Lower leg skin (tissue), 3 donors: ENCODE measurements around the gene VRK3.

ENCODE experiments used
- POLR2A ChIP-seq, 2 donors: fragments of 450-650 bp; IDR thresholded peaks; one replicate each; pipeline ENCODE4 v1.6.1; 2016 to 2017; ENCODE audit warnings: antibody characterized with exemption in 2 of 2, mild to moderate bottlenecking in 1 of 2, moderate library complexity in 1 of 2
- TF ChIP-seq, protein P1 (sequence below), 3 donors: fragments of 450-650 bp; IDR thresholded peaks; one replicate each; pipeline ENCODE4 v1.5.1; 2016; ENCODE audit warnings: antibody characterized with exemption in 3 of 3, mild to moderate bottlenecking in 3 of 3, moderate library complexity in 2 of 3

DNA sequence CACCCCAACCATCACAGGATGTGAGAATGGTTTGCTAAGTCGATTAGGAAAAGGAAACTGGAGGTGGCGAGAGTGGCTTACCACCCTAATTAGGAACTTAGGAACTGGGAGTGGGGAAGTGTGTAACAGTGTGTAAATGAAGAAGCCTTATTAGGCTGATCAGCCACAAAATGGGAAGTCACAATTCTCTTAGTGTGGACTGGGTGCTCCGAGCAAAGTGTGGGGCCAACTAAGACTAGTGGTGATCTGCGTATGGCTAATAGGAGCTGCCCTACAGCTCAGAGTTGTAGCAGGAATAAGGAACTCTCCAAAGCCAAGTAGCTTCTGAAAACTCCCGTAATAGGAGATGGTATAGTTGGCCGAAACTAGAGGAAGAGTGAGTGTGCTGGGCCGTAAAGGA is 71.8 kb downstream of the VRK3 start:
- TF ChIP-seq, protein P1, sequence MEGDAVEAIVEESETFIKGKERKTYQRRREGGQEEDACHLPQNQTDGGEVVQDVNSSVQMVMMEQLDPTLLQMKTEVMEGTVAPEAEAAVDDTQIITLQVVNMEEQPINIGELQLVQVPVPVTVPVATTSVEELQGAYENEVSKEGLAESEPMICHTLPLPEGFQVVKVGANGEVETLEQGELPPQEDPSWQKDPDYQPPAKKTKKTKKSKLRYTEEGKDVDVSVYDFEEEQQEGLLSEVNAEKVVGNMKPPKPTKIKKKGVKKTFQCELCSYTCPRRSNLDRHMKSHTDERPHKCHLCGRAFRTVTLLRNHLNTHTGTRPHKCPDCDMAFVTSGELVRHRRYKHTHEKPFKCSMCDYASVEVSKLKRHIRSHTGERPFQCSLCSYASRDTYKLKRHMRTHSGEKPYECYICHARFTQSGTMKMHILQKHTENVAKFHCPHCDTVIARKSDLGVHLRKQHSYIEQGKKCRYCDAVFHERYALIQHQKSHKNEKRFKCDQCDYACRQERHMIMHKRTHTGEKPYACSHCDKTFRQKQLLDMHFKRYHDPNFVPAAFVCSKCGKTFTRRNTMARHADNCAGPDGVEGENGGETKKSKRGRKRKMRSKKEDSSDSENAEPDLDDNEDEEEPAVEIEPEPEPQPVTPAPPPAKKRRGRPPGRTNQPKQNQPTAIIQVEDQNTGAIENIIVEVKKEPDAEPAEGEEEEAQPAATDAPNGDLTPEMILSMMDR (IDR thresholded peaks at IDR 0.05): no peak
- TF ChIP-seq POLR2A (IDR thresholded peaks at IDR 0.05): no peak
